HCT116 (cell line): ENCODE results near the gene TEX264. TPM values are rescaled to one million over a fixed set of nuclear protein-coding genes. Genes with fewer than 3 reads are reported as not detected.

ENCODE experiments used
- ATAC-seq: fragments of 200-7000 bp; cut with Tn5 transposase; 2 replicates; pipeline ENCODE4 v1.9.1; 2020; ENCODE audit warnings: mild to moderate bottlenecking, moderate library complexity
- BruUV-seq: library from RNA; stranded (reverse); fragments of 400-500 nt; replicated peaks from 2 replicates; lab custom pipeline; 2021; lab: Mats Ljungman, UMichigan
- CTCF ChIA-PET: fragments of 300-600 bp; sonication (Branson Sonifier 250); formaldehyde crosslinking; loops from one replicate; lab custom pipeline; 2021; ENCODE audit warnings: antibody characterized with exemption; lab: Charles Lee
- POLR2A ChIA-PET: fragments of 300-600, 350-600 bp; sonication (Branson Sonifier 250); formaldehyde crosslinking; loops from one replicate; lab custom pipeline; 2021; ENCODE audit warnings: antibody characterized with exemption; lab: Charles Lee
- RAD21 ChIA-PET, 2 experiments: fragments of 300-600 bp; sonication (Branson Sonifier 250); formaldehyde crosslinking; loops; one replicate each; lab custom pipeline; 2023; ENCODE audit warnings: low total read pairs in 2 of 2; ENCODE audit not compliant: uncharacterized antibody in 2 of 2, unreplicated experiment in 2 of 2, low non-redundant PET in 1 of 2; lab: Charles Lee
- DNase-seq: peaks from one replicate; pipeline ENCODE4 v3.0.0-alpha.2; 2010; ENCODE audit warnings: low read depth, low spot score
- H2AFZ ChIP-seq: fragments of 200-600 bp; shearing (Covaris generic), sonication (generic); 2 replicates; pipeline ENCODE4 v1.6.1; 2017; ENCODE audit warnings: low read depth, mixed run types, mixed read lengths, antibody characterized with exemption, low read length; ENCODE audit not compliant: poor library complexity, severe bottlenecking
- H3K27ac ChIP-seq: 2 replicates; pipeline ENCODE4 v1.5.1; 2012; ENCODE audit warnings: low read depth, low read length
- H3K27me3 ChIP-seq: fragments of 200-600 bp; sonication (generic); 2 replicates; pipeline ENCODE4 v1.6.1; 2016; ENCODE audit warnings: mixed run types, low read length, mixed read lengths; ENCODE audit not compliant: insufficient read depth
- H3K36me3 ChIP-seq, 2 experiments: fragments of 200-500 bp in 1 of 2; fragments of 200-600 bp in 1 of 2; sonication (Bioruptor generic) in 1 of 2; sonication (generic) in 1 of 2; 2 replicates each; pipeline versions ENCODE4 v1.5.1 to v1.6.1; 2014 to 2016; ENCODE audit warnings: low read length in 2 of 2, inconsistent platforms in 1 of 2, mixed read lengths in 1 of 2, mixed run types in 1 of 2; ENCODE audit not compliant: insufficient read depth in 2 of 2, control insufficient read depth in 1 of 2
- H3K4me1 ChIP-seq, 2 experiments: fragments of 200-600 bp in 1 of 2; sonication (generic) in 1 of 2; 2 replicates each; pipeline versions ENCODE4 v1.5.1 to v1.6.1; 2012 to 2017; ENCODE audit warnings: low read length in 2 of 2, inconsistent platforms in 1 of 2, mild to moderate bottlenecking in 1 of 2, mixed read lengths in 1 of 2, mixed run types in 1 of 2, moderate library complexity in 1 of 2; ENCODE audit not compliant: insufficient read depth in 2 of 2, control insufficient read depth in 1 of 2
- H3K4me2 ChIP-seq: fragments of 200-600 bp; sonication (generic); 2 replicates; pipeline ENCODE4 v1.6.1; 2017; ENCODE audit warnings: mixed run types, low read length, mixed read lengths
- H3K4me3 ChIP-seq, 2 experiments: fragments of 200-600 bp in 1 of 2; sonication (generic) in 1 of 2; replicated peaks in 1 of 2; 2 replicates each; pipeline ENCODE4 v1.5.1; 2011 to 2016; ENCODE audit warnings: low read length in 2 of 2, control low read depth in 1 of 2, low read depth in 1 of 2, mild to moderate bottlenecking in 1 of 2, mixed read lengths in 1 of 2, mixed run types in 1 of 2
- H3K79me2 ChIP-seq: fragments of 200-600 bp; sonication (generic); 2 replicates; pipeline ENCODE4 v1.6.1; 2017; ENCODE audit warnings: mild to moderate bottlenecking, mixed run types, low read length, moderate library complexity, mixed read lengths; ENCODE audit not compliant: insufficient read depth
- H3K9ac ChIP-seq: fragments of 200-600 bp; sonication (generic); 2 replicates; pipeline ENCODE4 v1.6.1; 2016; ENCODE audit warnings: low read length, mixed read lengths
- H3K9me2 ChIP-seq: fragments of 200-600 bp; sonication (generic), shearing (Covaris generic); 2 replicates; pipeline ENCODE4 v1.6.1; 2017; ENCODE audit warnings: mixed run types, mild to moderate bottlenecking, moderate library complexity; ENCODE audit not compliant: insufficient read depth
- H3K9me3 ChIP-seq, 2 experiments: fragments of 200-500 bp in 1 of 2; fragments of 200-600 bp in 1 of 2; sonication (Bioruptor generic) in 1 of 2; sonication (generic) in 1 of 2; 2 replicates each; pipeline ENCODE4 v1.6.1; 2014 to 2017; ENCODE audit warnings: low read length in 2 of 2, mixed read lengths in 2 of 2, inconsistent platforms in 1 of 2, low read depth in 1 of 2, mild to moderate bottlenecking in 1 of 2, mixed run types in 1 of 2, moderate library complexity in 1 of 2; ENCODE audit not compliant: control insufficient read depth in 1 of 2, insufficient read depth in 1 of 2
- H4K20me1 ChIP-seq: fragments of 200-600 bp; sonication (generic), shearing (Covaris generic); 2 replicates; pipeline ENCODE4 v1.6.1; 2017; ENCODE audit warnings: mixed run types, mild to moderate bottlenecking, moderate library complexity; ENCODE audit not compliant: insufficient read depth
- EGR1 ChIP-seq: IDR thresholded peaks from 2 replicates; pipeline ENCODE4 v1.6.1; 2012; ENCODE audit warnings: low read depth
- ELF1 ChIP-seq: IDR thresholded peaks from 2 replicates; pipeline ENCODE4 v1.6.1; 2012; ENCODE audit warnings: low read depth, borderline replicate concordance
- FOSL1 ChIP-seq: IDR thresholded peaks from 2 replicates; pipeline ENCODE4 v1.6.1; 2012; ENCODE audit warnings: low read depth
- JUND ChIP-seq: IDR thresholded peaks from 2 replicates; pipeline ENCODE4 v1.6.1; 2012
- RAD21 ChIP-seq: IDR thresholded peaks from 2 replicates; pipeline ENCODE4 v1.6.1; 2012; ENCODE audit warnings: low read depth, mild to moderate bottlenecking
- TCF7L2 ChIP-seq: IDR thresholded peaks from 2 replicates; pipeline ENCODE4 v1.7.0; 2011; ENCODE audit warnings: borderline replicate concordance, inconsistent platforms; ENCODE audit not compliant: insufficient read depth, insufficient read length; ENCODE audit errors: extremely low read depth
- ZFX ChIP-seq: fragments of 450-650 bp; IDR thresholded peaks from 2 replicates; pipeline ENCODE4 v1.6.1; 2017
- intact Hi-C: fragments of 100-400 bp; cut with micrococcal nuclease; formaldehyde crosslinking; loops from 2 replicates; pipeline ENCODE4 v1.10.0; 2022
- total RNA-seq: library from RNA; stranded (reverse); gene quantifications from one replicate; pipeline ENCODE4 v1.2.1, GENCODE V29; 2021; ENCODE audit not compliant: unreplicated experiment
- TF ChIP-seq, protein P1 (sequence below): IDR thresholded peaks from 2 replicates; pipeline ENCODE4 v1.6.1; 2012
- TF ChIP-seq, protein P2 (sequence below): IDR thresholded peaks from 2 replicates; pipeline ENCODE4 v1.6.1; 2012; ENCODE audit warnings: low read depth

The TEX264 gene
- total RNA-seq, 1 experiment from 2014 or later, result 36.0 TPM

DNA sequence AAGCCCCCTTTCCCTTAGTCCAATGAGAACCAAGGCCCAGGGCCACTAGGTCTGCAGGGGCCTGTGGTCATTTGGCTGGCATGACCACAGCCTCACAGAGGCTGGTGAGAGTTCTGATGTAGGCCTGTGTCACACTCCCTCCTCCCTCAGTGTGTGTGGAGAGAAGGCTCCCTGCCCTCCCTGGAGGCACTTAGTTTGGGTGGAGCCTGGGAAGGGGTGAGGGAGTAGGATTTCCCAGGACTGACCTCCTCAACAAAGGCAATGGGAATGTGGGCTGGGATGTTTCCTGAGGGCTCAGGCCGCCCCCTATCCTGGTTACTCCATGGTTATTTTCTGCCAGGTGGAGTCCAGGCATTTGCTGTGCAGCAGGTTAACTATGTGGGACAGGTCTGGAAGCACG, 7.6 kb downstream of the TEX264 start:
- POLR2A ChIA-PET, result no interaction called here
- H4K20me1 ChIP-seq, result no peaks in the 10 kb centered on the region
- no peak overlapping the region for H2AFZ ChIP-seq
- H3K9me2 ChIP-seq, result no peaks in the 10 kb centered on the region
- H3K4me3 ChIP-seq, result no peak overlapping the region
- RAD21 ChIA-PET, result no interaction called here
- TF ChIP-seq, protein P1, sequence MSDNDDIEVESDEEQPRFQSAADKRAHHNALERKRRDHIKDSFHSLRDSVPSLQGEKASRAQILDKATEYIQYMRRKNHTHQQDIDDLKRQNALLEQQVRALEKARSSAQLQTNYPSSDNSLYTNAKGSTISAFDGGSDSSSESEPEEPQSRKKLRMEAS, result no peak
- no peak for TF ChIP-seq EGR1
- TF ChIP-seq, protein P2, sequence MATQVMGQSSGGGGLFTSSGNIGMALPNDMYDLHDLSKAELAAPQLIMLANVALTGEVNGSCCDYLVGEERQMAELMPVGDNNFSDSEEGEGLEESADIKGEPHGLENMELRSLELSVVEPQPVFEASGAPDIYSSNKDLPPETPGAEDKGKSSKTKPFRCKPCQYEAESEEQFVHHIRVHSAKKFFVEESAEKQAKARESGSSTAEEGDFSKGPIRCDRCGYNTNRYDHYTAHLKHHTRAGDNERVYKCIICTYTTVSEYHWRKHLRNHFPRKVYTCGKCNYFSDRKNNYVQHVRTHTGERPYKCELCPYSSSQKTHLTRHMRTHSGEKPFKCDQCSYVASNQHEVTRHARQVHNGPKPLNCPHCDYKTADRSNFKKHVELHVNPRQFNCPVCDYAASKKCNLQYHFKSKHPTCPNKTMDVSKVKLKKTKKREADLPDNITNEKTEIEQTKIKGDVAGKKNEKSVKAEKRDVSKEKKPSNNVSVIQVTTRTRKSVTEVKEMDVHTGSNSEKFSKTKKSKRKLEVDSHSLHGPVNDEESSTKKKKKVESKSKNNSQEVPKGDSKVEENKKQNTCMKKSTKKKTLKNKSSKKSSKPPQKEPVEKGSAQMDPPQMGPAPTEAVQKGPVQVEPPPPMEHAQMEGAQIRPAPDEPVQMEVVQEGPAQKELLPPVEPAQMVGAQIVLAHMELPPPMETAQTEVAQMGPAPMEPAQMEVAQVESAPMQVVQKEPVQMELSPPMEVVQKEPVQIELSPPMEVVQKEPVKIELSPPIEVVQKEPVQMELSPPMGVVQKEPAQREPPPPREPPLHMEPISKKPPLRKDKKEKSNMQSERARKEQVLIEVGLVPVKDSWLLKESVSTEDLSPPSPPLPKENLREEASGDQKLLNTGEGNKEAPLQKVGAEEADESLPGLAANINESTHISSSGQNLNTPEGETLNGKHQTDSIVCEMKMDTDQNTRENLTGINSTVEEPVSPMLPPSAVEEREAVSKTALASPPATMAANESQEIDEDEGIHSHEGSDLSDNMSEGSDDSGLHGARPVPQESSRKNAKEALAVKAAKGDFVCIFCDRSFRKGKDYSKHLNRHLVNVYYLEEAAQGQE, result no peak
- no peak for TF ChIP-seq ELF1
- TF ChIP-seq ZFX, result no peak
- TF ChIP-seq RAD21, result no peak
- TF ChIP-seq JUND, result no peak
- TF ChIP-seq TCF7L2, result no peak
- no peak for TF ChIP-seq FOSL1
- H3K27me3 ChIP-seq, result no peaks in the 10 kb centered on the region
- CTCF ChIA-PET, result interaction anchor here (1.2 to 4.2 kb wide), 2 partner anchors 36 to 178 kb away, joined by 3 to 98 read pairs; partner anchors contain the start of gene DCAF1
- H3K4me1 ChIP-seq, result peaks cover 6 to 25% of the 10 kb centered on the region in 2 experiments
- intact Hi-C loops, result no loop called here
- BruUV-seq, result no TSS peak
- no peak overlapping the region for H3K9ac ChIP-seq
- no peak for ATAC-seq
- H3K9me3 ChIP-seq, result no peaks in the 10 kb centered on the region
- no peak for DNase-seq
- no peak overlapping the region for H3K27ac ChIP-seq
- H3K4me2 ChIP-seq, result no peak overlapping the region
- H3K36me3 ChIP-seq, result peaks cover 0 to 7% of the 10 kb centered on the region in 2 experiments; a peak in 1 of 4 replicates
- H3K79me2 ChIP-seq, result no peaks in the 10 kb centered on the region
